Astrocyte (in vitro differentiated cells and primary cell): ENCODE data around the gene CFDP1.
A peak's percentile ranks its signal among the peaks of the same experiment; 100 is the strongest.

Experiments used
- CTCF ChIP-seq: IDR thresholded peaks from 2 replicates; pipeline ENCODE4 v1.5.1; 2011; ENCODE audit warnings: low read depth, mild to moderate bottlenecking, inconsistent platforms, low read length, moderate library complexity; ENCODE audit not compliant: insufficient read depth
- EZH2 ChIP-seq: IDR thresholded peaks from 2 replicates; pipeline ENCODE4 v1.6.1; 2012; ENCODE audit warnings: mild to moderate bottlenecking, low read length, inconsistent platforms; ENCODE audit not compliant: insufficient read depth

DNA sequence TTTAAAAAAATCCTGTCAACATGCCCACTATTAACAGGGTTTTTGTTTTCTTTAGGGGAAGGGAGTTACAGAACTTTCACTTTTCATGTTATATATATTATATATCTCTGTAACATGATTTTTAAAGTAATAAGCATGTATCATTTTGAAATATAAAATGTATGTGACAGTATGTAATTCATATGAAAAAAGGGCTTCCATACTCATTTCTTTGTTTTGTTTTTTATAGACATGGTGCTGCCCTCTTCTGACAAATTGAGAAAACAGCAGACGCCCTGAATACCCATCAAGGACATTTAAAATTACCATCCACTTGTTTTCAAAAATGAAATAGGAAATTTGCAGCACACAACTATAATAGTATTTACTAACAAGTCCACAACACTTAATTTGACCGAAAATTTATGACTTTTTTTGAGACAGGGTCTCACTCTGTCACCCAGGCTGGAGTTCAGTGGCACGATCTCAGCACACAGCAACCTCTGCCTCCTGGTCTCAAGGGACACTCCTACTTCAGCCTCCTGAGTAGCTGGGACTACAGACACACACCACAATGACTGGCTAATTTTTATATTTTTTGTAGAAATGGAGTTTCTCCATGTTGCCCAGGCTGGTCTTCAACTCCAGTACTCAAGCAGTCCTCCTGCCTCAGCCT is 30.4 kb downstream of the CFDP1 start:
- TF ChIP-seq CTCF (peak; percentile 72), EZH2 (no peak)
